Neuronal stem cell (in vitro differentiated cells): ENCODE results near the gene NKD2. TPM values are rescaled to one million over a fixed set of nuclear protein-coding genes. Genes with fewer than 3 reads are reported as not detected.

Experiments used
- DNase-seq: peaks from one replicate; pipeline ENCODE4 v3.0.0-alpha.2; 2013; ENCODE audit warnings: low spot score
- H2AFZ ChIP-seq: one replicate; pipeline ENCODE4 v1.6.1; 2013; ENCODE audit warnings: mild to moderate bottlenecking, low read length, inconsistent platforms
- H2AK5ac ChIP-seq: 2 replicates; pipeline ENCODE4 v1.6.1; 2013; ENCODE audit warnings: low read depth, mild to moderate bottlenecking, inconsistent platforms, low read length, moderate library complexity, mixed read lengths
- H2BK120ac ChIP-seq: 2 replicates; pipeline ENCODE4 v1.6.1; 2013; ENCODE audit warnings: low read depth, mild to moderate bottlenecking, inconsistent platforms, low read length, moderate library complexity, mixed read lengths
- H2BK12ac ChIP-seq: one replicate; pipeline ENCODE4 v1.6.1; 2013; ENCODE audit warnings: low read length, inconsistent platforms
- H2BK15ac ChIP-seq: 2 replicates; pipeline ENCODE4 v1.6.1; 2013; ENCODE audit warnings: mild to moderate bottlenecking, low read length, inconsistent platforms, mixed read lengths
- H2BK5ac ChIP-seq: one replicate; pipeline ENCODE4 v1.6.1; 2013; ENCODE audit warnings: inconsistent platforms, mild to moderate bottlenecking, low read length, moderate library complexity
- H3K14ac ChIP-seq: one replicate; pipeline ENCODE4 v1.6.1; 2013; ENCODE audit warnings: low read length, inconsistent platforms
- H3K18ac ChIP-seq: 2 replicates; pipeline ENCODE4 v1.6.1; 2013; ENCODE audit warnings: low read length, inconsistent platforms
- H3K23ac ChIP-seq: 2 replicates; pipeline ENCODE4 v1.6.1; 2013; ENCODE audit warnings: low read depth, mild to moderate bottlenecking, mixed read lengths, low read length, inconsistent platforms; ENCODE audit not compliant: poor library complexity
- H3K27ac ChIP-seq: replicated peaks from 3 replicates; pipeline ENCODE4 v1.5.1; 2013; ENCODE audit warnings: low read length, inconsistent platforms
- H3K27me3 ChIP-seq, 3 experiments: 2 replicates each; pipeline ENCODE4 v1.6.1; 2013; ENCODE audit warnings: low read length in 3 of 3, mild to moderate bottlenecking in 2 of 3, inconsistent platforms in 1 of 3, low read depth in 1 of 3, mixed read lengths in 1 of 3, moderate library complexity in 1 of 3; ENCODE audit not compliant: control insufficient read depth in 3 of 3, insufficient read depth in 3 of 3
- H3K36me3 ChIP-seq, 2 donors: replicated peaks in 1 of 2; 2 replicates each; pipeline ENCODE4 v1.6.1; 2013; ENCODE audit warnings: low read length in 2 of 2; ENCODE audit not compliant: control insufficient read depth in 2 of 2, insufficient read depth in 2 of 2
- H3K4ac ChIP-seq: 2 replicates; pipeline ENCODE4 v1.6.1; 2013; ENCODE audit warnings: inconsistent platforms, mild to moderate bottlenecking, low read length, moderate library complexity
- H3K4me1 ChIP-seq, 2 donors: 1 replicate in 1 of 2; 2 replicates in 1 of 2; pipeline ENCODE4 v1.6.1; 2013; ENCODE audit warnings: low read length in 2 of 2, low read depth in 1 of 2; ENCODE audit not compliant: control insufficient read depth in 2 of 2, insufficient read depth in 1 of 2
- H3K4me2 ChIP-seq: one replicate; pipeline ENCODE4 v1.6.1; 2013; ENCODE audit warnings: mild to moderate bottlenecking, low read length, inconsistent platforms; ENCODE audit not compliant: insufficient read depth, poor library complexity, severe bottlenecking
- H3K4me3 ChIP-seq, 2 donors: 2 replicates each; pipeline ENCODE4 v1.5.1; 2013; ENCODE audit warnings: low read length in 2 of 2, mild to moderate bottlenecking in 2 of 2, inconsistent platforms in 1 of 2, moderate library complexity in 1 of 2
- H3K79me1 ChIP-seq: one replicate; pipeline ENCODE4 v1.6.1; 2013; ENCODE audit warnings: low read depth, mild to moderate bottlenecking, inconsistent platforms, low read length, moderate library complexity
- H3K9ac ChIP-seq: one replicate; pipeline ENCODE4 v1.6.1; 2013; ENCODE audit warnings: mild to moderate bottlenecking, low read depth, low read length, inconsistent platforms; ENCODE audit not compliant: poor library complexity
- H3K9me3 ChIP-seq, 2 donors: replicated peaks in 1 of 2; 2 replicates each; pipeline versions ENCODE3 to v1.6.1; 2013; ENCODE audit warnings: low read length in 2 of 2, mild to moderate bottlenecking in 2 of 2, inconsistent platforms in 1 of 2, low read depth in 1 of 2, mixed read lengths in 1 of 2, moderate library complexity in 1 of 2; ENCODE audit not compliant: control insufficient read depth in 2 of 2, insufficient read depth in 1 of 2
- H4K8ac ChIP-seq: one replicate; pipeline ENCODE4 v1.6.1; 2013; ENCODE audit warnings: low read depth, mild to moderate bottlenecking, inconsistent platforms, low read length, moderate library complexity
- H4K91ac ChIP-seq: one replicate; pipeline ENCODE4 v1.6.1; 2013; ENCODE audit warnings: low read length, low read depth, mild to moderate bottlenecking, inconsistent platforms; ENCODE audit not compliant: poor library complexity
- whole genome bisulfite sequencing, 2 donors: extraction: QIAGEN DNeasy Blood & Tissue Kit; methylation state at CpG; one replicate each; pipeline ENCODE4 v1.1.7; 2013; ENCODE audit warnings: missing lambda C conversion rate in 2 of 2, mixed read lengths in 1 of 2; ENCODE audit not compliant: insufficient read length in 2 of 2, insufficient replicate concordance in 1 of 2; ENCODE audit errors: extremely low coverage in 2 of 2; 5-methylcytosine and 5-hydroxymethylcytosine counted together
- polyA plus RNA-seq, 2 experiments: library from polyadenylated mRNA; stranded (reverse); fragments of 200-250 nt; gene quantifications; one replicate each; pipeline ENCODE4 v1.2.3, GENCODE V29; 2013

The NKD2 gene
- 11.1 TPM for polyA plus RNA-seq (2013, experiment 1 of 2)
- polyA plus RNA-seq (2013, experiment 2 of 2), result 11.1 TPM

GRCh38 chr5:1008451-1009358 is at the start of gene NKD2:
TSS of gene NKD2 (plus strand) at chr5:1008802. CDS start at chr5:1009058, 256 bp downstream.
- no peaks in the 10 kb centered on the region for H3K36me3 ChIP-seq
- H2BK5ac ChIP-seq, result peak within 1 kb of the TSS; percentile 76
- H3K27ac ChIP-seq, result no peak within 1 kb of the TSS
- H4K8ac ChIP-seq, result no peak within 1 kb of the TSS
- peak within 1 kb of the TSS; percentile 91 for H3K9ac ChIP-seq
- H3K23ac ChIP-seq, result peak within 1 kb of the TSS; percentile 92
- H2BK12ac ChIP-seq, result peak within 1 kb of the TSS; percentile 31
- peak within 1 kb of the TSS; percentile 88 for H2BK15ac ChIP-seq
- peak within 1 kb of the TSS; percentile 97 for H3K4me2 ChIP-seq
- peak within 1 kb of the TSS; percentile 97 for H3K18ac ChIP-seq
- H2BK120ac ChIP-seq, result no peak within 1 kb of the TSS
- H4K91ac ChIP-seq, result no peak within 1 kb of the TSS
- H3K4ac ChIP-seq, result no peak within 1 kb of the TSS
- H3K79me1 ChIP-seq, result peaks cover 6% of the 10 kb centered on the region
- DNase-seq, result peak; percentile 56
- H2AK5ac ChIP-seq, result peak within 1 kb of the TSS; percentile 90
- WGBS, 2 donors, result no CpG with 5 or more reads among the region's 108 CpGs
- peaks cover 6 to 17% of the 10 kb centered on the region in 2 donors for H3K4me1 ChIP-seq
- peaks cover 8 to 59% (median 58%) of the 10 kb centered on the region in 3 experiments for H3K27me3 ChIP-seq
- peak within 1 kb of the TSS; percentile 95 for H2AFZ ChIP-seq
- no peaks in the 10 kb centered on the region for H3K9me3 ChIP-seq
- H3K14ac ChIP-seq, result peak within 1 kb of the TSS; percentile 26
- peak within 1 kb of the TSS; percentile 51 to 80 for H3K4me3 ChIP-seq

- Histone ChIP-seq H4K91ac (no peak overlapping the region), H2BK15ac (peak overlapping the region; percentile 82), H3K9me3 (no peaks in the 10 kb centered on the region), H3K4me1 (peaks cover 11 to 19% of the 10 kb centered on the region in 2 donors), H3K4me3 (no peak overlapping the region), H3K79me1 (no peaks in the 10 kb centered on the region), H4K8ac (no peak overlapping the region), H3K27me3 (no peaks in the 10 kb centered on the region), H2AFZ (no peak overlapping the region), H2BK12ac (no peak overlapping the region), H3K27ac (no peak overlapping the region), H3K4ac (no peak overlapping the region), H3K23ac (peak overlapping the region; percentile 37), H2AK5ac (peak overlapping the region; percentile 84), H2BK120ac (peak overlapping the region; percentile 37), H2BK5ac (peak overlapping the region; percentile 59), H3K9ac (no peak overlapping the region), H3K14ac (peak overlapping the region; percentile 77), H3K4me2 (no peak overlapping the region), H3K18ac (peak overlapping the region; percentile 61), H3K36me3 (no peaks in the 10 kb centered on the region)
- WGBS, 2 donors, result no CpG with 5 or more reads among the region's 47 CpGs
- no peak for DNase-seq
These were observed 48.7 kb upstream of the NKD2 start for GRCh38 chr5:959581-960531.

GRCh38 chr5:960551-960950 is 48.1 kb upstream of the NKD2 start:
- Histone ChIP-seq H3K4me2 (no peak overlapping the region), H3K9ac (peak overlapping the region; percentile 66), H3K18ac (peak overlapping the region; percentile 77), H2BK15ac (peak overlapping the region; percentile 90), H2BK5ac (peak overlapping the region; percentile 59), H3K4ac (no peak overlapping the region), H4K8ac (no peak overlapping the region), H2BK12ac (peak overlapping the region; percentile 63), H3K9me3 (no peaks in the 10 kb centered on the region), H3K27ac (no peak overlapping the region), H3K79me1 (no peaks in the 10 kb centered on the region), H3K23ac (no peak overlapping the region), H3K4me1 (peaks cover 11 to 19% of the 10 kb centered on the region in 2 donors), H3K36me3 (no peaks in the 10 kb centered on the region), H3K4me3 (peak overlapping the region in 1 of 2 donors; percentile 33), H4K91ac (no peak overlapping the region), H2BK120ac (peak overlapping the region; percentile 47), H3K14ac (no peak overlapping the region), H3K27me3 (no peaks in the 10 kb centered on the region), H2AK5ac (peak overlapping the region; percentile 84), H2AFZ (no peak overlapping the region)
- no CpG with 5 or more reads among the region's 7 CpGs for WGBS, 2 donors
- no peak for DNase-seq
